A549 (cell line): ENCODE data around the gene SASH1.

Source experiments
- CTCF ChIP-seq: fragments of >200 bp; sonication (Bioruptor Twin); formaldehyde crosslinking; IDR thresholded peaks from 3 replicates; pipeline ENCODE4 v1.5.1; 2016
- ELK1 ChIP-seq: fragments of 150-350 bp; IDR thresholded peaks from 2 replicates; pipeline ENCODE4 v1.6.1; 2014; ENCODE audit warnings: low read depth, mild to moderate bottlenecking, low read length
- POLR2A ChIP-seq: IDR thresholded peaks from 2 replicates; pipeline ENCODE4 v1.6.1; 2012; ENCODE audit warnings: mild to moderate bottlenecking, low read length
- SREBF2 ChIP-seq: fragments of 450-650 bp; IDR thresholded peaks from 2 replicates; pipeline ENCODE4 v1.6.1; 2014; ENCODE audit warnings: mild to moderate bottlenecking, moderate library complexity
- TF ChIP-seq, protein P1 (sequence below): fragments of >200 bp; sonication (Bioruptor Twin); formaldehyde crosslinking; IDR thresholded peaks from 3 replicates; pipeline ENCODE4 v1.6.1; 2016

GRCh38 chr6:148324297-148324985 is 18.2 kb upstream of the SASH1 start:
- TF ChIP-seq CTCF (no peak), SREBF2 (no peak), POLR2A (no peak), ELK1 (no peak)
- TF ChIP-seq, protein P1, sequence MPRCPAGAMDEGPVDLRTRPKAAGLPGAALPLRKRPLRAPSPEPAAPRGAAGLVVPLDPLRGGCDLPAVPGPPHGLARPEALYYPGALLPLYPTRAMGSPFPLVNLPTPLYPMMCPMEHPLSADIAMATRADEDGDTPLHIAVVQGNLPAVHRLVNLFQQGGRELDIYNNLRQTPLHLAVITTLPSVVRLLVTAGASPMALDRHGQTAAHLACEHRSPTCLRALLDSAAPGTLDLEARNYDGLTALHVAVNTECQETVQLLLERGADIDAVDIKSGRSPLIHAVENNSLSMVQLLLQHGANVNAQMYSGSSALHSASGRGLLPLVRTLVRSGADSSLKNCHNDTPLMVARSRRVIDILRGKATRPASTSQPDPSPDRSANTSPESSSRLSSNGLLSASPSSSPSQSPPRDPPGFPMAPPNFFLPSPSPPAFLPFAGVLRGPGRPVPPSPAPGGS: no peak
